Activated T-helper 2 cell treated with anti-CD3 and anti-CD28 coated beads, Interferon-gamma antibody, Interleukin-2, Interleukin-4, amounts not matched to agents 10 μg/mL and 5 μg/mL and 100 μg/mL, durations not matched to agents 14 hours and 24 hours and 36 hours (primary cell): ENCODE measurements around the gene GP9. TPM values are rescaled to one million over a fixed set of nuclear protein-coding genes. Genes with fewer than 3 reads are reported as not detected.
A peak's percentile ranks its signal among the peaks of the same experiment; 100 is the strongest.
"Not testable (repeated sequence)": the region's sequence is repeated elsewhere in the genome, so short reads cannot be mapped to it uniquely, and the experiment has no call there.

Experiments used
- DNase-seq: peaks from one replicate; pipeline ENCODE4 v3.0.0; 2021; ENCODE audit warnings: low spot score
- H3K27ac Mint-ChIP-seq: one replicate; pipeline ENCODE4 v1.8.0; 2021; ENCODE audit warnings: mixed read lengths
- H3K27me3 Mint-ChIP-seq: one replicate; pipeline ENCODE4 v1.8.0; 2021; ENCODE audit warnings: low read depth, mixed read lengths
- H3K36me3 Mint-ChIP-seq: one replicate; pipeline ENCODE4 v1.8.0; 2021; ENCODE audit warnings: low read depth, mixed read lengths
- H3K4me1 Mint-ChIP-seq: one replicate; pipeline ENCODE4 v1.8.0; 2021; ENCODE audit warnings: low read depth, mixed read lengths
- H3K4me3 Mint-ChIP-seq: one replicate; pipeline ENCODE4 v1.8.0; 2021; ENCODE audit warnings: low read depth, mild to moderate bottlenecking, moderate library complexity, mixed read lengths
- H3K9me3 Mint-ChIP-seq: one replicate; pipeline ENCODE4 v1.8.0; 2021; ENCODE audit warnings: mixed read lengths
- intact Hi-C: fragments of 100-400 bp; cut with micrococcal nuclease; formaldehyde crosslinking; loops from one replicate; pipeline ENCODE4 v1.15.1; 2023
- total RNA-seq: library from RNA; stranded (reverse); gene quantifications from 2 replicates; pipeline ENCODE4 v1.2.3, GENCODE V29; 2022

Gene GP9
- total RNA-seq, 1 donor from 2014 or later, result not detected

- intact Hi-C loops, result no loop called here
- no peak for DNase-seq
- H3K27me3 Mint-ChIP-seq, result peaks cover 2% of the 10 kb centered on the region
- no peaks in the 10 kb centered on the region for H3K4me1 Mint-ChIP-seq
- H3K9me3 Mint-ChIP-seq, result no peaks in the 10 kb centered on the region
- H3K4me3 Mint-ChIP-seq, result no peak overlapping the region
- no peak overlapping the region for H3K27ac Mint-ChIP-seq
- no peaks in the 10 kb centered on the region for H3K36me3 Mint-ChIP-seq
Measured at GRCh38 chr3:129061023-129061887, 676 bp downstream of the GP9 start.

DNA sequence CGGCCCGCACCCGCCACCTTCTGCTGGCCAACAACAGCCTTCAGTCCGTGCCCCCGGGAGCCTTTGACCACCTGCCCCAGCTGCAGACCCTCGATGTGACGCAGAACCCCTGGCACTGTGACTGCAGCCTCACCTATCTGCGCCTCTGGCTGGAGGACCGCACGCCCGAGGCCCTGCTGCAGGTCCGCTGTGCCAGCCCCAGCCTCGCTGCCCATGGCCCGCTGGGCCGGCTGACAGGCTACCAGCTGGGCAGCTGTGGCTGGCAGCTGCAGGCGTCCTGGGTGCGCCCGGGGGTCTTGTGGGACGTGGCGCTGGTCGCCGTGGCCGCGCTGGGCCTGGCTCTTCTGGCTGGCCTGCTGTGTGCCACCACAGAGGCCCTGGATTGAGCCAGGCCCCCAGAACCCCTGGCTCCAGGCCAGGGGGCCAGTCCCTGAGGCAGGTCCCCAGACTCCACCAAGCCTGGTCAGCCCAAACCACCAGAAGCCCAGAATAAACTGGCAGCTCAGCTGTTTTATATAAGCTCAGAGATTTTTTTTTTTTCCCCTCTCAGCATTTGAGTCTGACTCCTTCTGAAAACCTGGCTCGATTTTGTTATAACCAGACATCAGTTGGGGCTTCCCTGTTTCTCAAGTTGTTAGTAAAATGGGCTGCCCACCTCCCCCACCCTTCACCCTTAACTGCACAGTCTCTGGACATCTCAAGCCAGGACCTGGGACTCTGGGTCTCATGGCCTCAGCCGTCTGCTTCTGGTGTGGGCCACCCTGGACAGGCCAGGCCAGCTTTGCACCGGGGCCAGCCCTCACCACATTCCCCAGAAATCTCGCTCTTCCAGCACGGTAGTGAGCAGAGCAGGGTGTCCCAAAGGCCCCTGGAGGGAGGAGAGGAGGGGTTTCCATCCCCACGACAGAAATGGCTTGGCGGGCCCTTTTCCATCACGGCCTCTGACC, 1.6 kb downstream of the GP9 start:
- Mint-ChIP-seq H3K27me3 (peaks cover 2% of the 10 kb centered on the region), H3K27ac (no peak overlapping the region), H3K9me3 (no peaks in the 10 kb centered on the region), H3K36me3 (no peaks in the 10 kb centered on the region), H3K4me1 (no peaks in the 10 kb centered on the region), H3K4me3 (no peak overlapping the region)
- intact Hi-C loops, result no loop called here
- DNase-seq, result no peak

- Mint-ChIP-seq H3K36me3 (no peaks in the 10 kb centered on the region), H3K4me3 (no peak overlapping the region), H3K9me3 (no peaks in the 10 kb centered on the region), H3K27me3 (no peaks in the 10 kb centered on the region), H3K4me1 (peaks cover 3% of the 10 kb centered on the region), H3K27ac (no peak overlapping the region)
- intact Hi-C loops, result no loop called here
- DNase-seq, result no peak
Measured at GRCh38 chr3:129063091-129063640, 2.6 kb downstream of the GP9 start.

DNA sequence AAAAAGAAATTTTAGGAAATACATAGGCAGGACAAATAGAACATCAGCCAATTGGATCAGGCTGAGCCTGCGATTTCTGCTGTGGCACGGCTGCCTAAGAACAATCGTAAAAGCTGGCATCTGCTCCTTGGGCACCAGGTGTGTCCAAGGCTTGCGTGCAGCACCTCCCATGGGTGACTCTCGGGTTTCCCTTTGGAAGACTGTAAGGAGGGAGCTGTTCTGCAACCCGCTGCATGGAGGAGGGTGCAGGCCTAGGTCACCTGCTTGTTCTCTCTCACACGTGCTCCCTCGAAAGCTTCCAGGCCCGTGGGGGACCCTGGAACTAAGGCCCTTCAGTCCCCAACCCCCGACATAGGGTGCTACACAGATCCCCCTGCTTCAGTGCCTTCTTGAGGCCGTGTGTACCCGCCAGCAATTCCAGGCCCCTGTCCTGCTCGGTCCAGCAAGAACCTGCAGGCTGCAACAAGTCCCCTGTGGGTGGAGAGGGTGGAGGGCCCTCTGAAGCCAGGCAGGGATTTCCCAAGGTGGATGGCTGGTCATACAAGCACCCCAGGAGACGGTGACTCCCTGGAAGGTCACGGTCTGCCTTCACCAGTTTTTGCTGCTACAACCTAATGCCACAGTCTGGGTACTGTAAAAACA, 3.4 kb downstream of the GP9 start:
- Mint-ChIP-seq H3K4me1 (peaks cover 4% of the 10 kb centered on the region), H3K4me3 (no peak overlapping the region), H3K27me3 (no peaks in the 10 kb centered on the region), H3K9me3 (no peaks in the 10 kb centered on the region), H3K36me3 (no peaks in the 10 kb centered on the region), H3K27ac (no peak overlapping the region)
- no peak for DNase-seq
- intact Hi-C loops, result no loop called here

- H3K27ac Mint-ChIP-seq, result no peak overlapping the region
- no peaks in the 10 kb centered on the region for H3K36me3 Mint-ChIP-seq
- H3K9me3 Mint-ChIP-seq, result no peaks in the 10 kb centered on the region
- no peak overlapping the region for H3K4me3 Mint-ChIP-seq
- peaks cover 5% of the 10 kb centered on the region for H3K4me1 Mint-ChIP-seq
- DNase-seq, result no peak
- intact Hi-C loops, result loop anchor here (5.0 kb wide), 1 partner anchor 52 kb away; no protein-coding TSS in a partner anchor
- H3K27me3 Mint-ChIP-seq, result peaks cover 3% of the 10 kb centered on the region
Measured at GRCh38 chr3:129065016-129065719, 4.6 kb downstream of the GP9 start.

DNA sequence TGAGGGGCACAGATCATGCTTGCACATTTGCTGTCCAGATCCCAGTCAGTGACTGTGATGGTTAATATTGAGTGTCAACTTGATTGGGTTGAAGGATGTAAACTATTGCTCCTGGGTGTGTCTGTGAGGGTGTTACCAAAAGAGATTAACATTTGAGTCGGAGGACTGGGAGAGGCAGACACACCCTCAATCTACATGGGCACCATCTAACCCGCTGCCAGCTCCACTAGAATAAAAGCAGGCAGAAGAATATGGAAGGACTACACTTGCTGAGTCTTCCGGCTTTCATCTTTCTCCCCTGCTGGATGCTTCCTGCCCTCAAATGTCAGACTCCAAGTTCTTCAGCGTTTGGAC, 5.1 kb downstream of the GP9 start:
- Mint-ChIP-seq H3K4me3 (no peak overlapping the region), H3K36me3 (no peaks in the 10 kb centered on the region), H3K27ac (no peak overlapping the region), H3K27me3 (peaks cover 5% of the 10 kb centered on the region), H3K9me3 (no peaks in the 10 kb centered on the region), H3K4me1 (peaks cover 5% of the 10 kb centered on the region)
- no peak for DNase-seq
- intact Hi-C loops, result loop anchor here (5.0 kb wide), 1 partner anchor 52 kb away; no protein-coding TSS in a partner anchor

DNA sequence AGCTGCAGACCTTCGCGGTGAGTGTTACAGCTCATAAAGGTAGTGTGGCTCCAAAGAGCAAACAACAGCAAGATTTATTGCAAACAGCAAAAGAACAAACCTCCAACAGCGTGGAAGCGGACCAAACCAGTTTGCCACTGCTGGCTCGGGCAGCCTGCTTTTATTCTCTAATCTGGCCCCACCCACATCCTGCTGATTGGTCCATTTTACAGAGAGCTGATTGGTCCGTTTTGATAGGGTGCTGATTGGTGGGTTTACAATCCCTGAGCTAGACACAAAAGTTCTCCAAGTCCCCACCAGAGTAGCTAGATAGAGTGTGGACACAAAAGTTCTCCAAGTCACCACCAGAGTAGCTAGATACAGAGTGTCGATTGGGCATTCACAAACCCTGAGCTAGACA, 7.1 kb downstream of the GP9 start:
- intact Hi-C loops, result loop anchor here (5.0 kb wide), 1 partner anchor 50 kb away; no protein-coding TSS in a partner anchor
- peak overlapping the region; percentile 23 for H3K4me3 Mint-ChIP-seq
- not testable (repeated sequence) for H3K9me3 Mint-ChIP-seq, H3K27ac Mint-ChIP-seq, H3K27me3 Mint-ChIP-seq, DNase-seq, H3K4me1 Mint-ChIP-seq, H3K36me3 Mint-ChIP-seq

- H3K36me3 Mint-ChIP-seq, result no peaks in the 10 kb centered on the region
- peaks cover 10% of the 10 kb centered on the region for H3K27me3 Mint-ChIP-seq
- H3K27ac Mint-ChIP-seq, result no peak overlapping the region
- peaks cover 5% of the 10 kb centered on the region for H3K4me1 Mint-ChIP-seq
- peak overlapping the region; percentile 70 for H3K4me3 Mint-ChIP-seq
- intact Hi-C loops, result loop anchor here (5.0 kb wide), 1 partner anchor 49 kb away; no protein-coding TSS in a partner anchor
- DNase-seq, result no peak
- no peaks in the 10 kb centered on the region for H3K9me3 Mint-ChIP-seq
Measured at GRCh38 chr3:129068291-129068886, 7.8 kb downstream of the GP9 start.

GRCh38 chr3:129069313-129070085, 8.9 kb downstream of the GP9 start:
- H3K4me1 Mint-ChIP-seq, H3K27me3 Mint-ChIP-seq, H3K27ac Mint-ChIP-seq, H3K36me3 Mint-ChIP-seq, H3K9me3 Mint-ChIP-seq, DNase-seq, H3K4me3 Mint-ChIP-seq: not testable (repeated sequence)
- intact Hi-C loops, result loop anchor here (5.0 kb wide), 1 partner anchor 48 kb away; no protein-coding TSS in a partner anchor

DNA sequence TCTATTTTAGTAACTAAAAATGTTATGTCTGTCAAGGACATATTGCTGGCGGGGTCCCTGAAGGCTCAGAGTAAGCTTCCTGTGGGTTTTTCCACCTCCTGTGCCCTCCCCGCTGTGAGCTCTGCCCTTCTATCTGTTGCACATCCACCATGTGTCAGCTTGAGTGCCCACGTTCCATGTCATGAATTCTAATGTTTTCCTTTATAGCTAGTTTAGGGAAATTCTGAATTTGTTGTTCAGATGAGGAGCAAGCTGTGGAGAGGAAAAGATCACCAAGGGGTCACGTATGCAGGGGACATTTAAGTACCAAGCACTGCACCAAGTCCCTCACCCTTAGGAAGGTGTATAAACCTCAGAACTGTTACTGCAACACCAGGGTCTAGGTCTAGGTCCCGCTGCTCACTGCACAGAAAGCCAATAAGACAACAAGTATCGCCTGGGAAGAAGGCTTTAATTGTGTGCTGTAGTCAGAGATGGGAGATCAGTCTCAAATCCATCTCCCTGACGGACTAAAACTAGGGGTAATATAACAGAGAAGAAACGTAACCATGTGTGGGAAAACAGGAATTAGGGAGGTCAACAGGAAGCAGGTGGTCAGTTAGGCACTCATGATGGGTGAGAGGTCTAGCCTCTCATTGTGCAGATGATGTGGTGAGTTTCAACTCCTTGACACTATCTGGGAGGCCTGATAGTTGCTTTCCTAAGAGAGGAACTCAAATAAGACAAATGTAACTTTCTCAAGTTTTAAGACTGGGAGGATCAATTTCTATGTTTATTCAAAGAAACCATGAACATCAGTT, 9.7 kb downstream of the GP9 start:
- Mint-ChIP-seq H3K27ac (no peak overlapping the region), H3K4me3 (no peak overlapping the region), H3K36me3 (no peaks in the 10 kb centered on the region), H3K27me3 (peaks cover 10% of the 10 kb centered on the region), H3K9me3 (no peaks in the 10 kb centered on the region), H3K4me1 (peaks cover 5% of the 10 kb centered on the region)
- no peak for DNase-seq
- intact Hi-C loops, result no loop called here
